GM21367 (cell line): Measurements from ENCODE around the gene ZDHHC11.
A peak's percentile ranks its signal among the peaks of the same experiment; 100 is the strongest.

Experiments
- ATAC-seq: cut with Tn5 transposase; IDR thresholded peaks from one replicate; pipeline ENCODE4 v1.9.1; 2021; ENCODE audit not compliant: unreplicated experiment

The ZDHHC11 gene, protein sequence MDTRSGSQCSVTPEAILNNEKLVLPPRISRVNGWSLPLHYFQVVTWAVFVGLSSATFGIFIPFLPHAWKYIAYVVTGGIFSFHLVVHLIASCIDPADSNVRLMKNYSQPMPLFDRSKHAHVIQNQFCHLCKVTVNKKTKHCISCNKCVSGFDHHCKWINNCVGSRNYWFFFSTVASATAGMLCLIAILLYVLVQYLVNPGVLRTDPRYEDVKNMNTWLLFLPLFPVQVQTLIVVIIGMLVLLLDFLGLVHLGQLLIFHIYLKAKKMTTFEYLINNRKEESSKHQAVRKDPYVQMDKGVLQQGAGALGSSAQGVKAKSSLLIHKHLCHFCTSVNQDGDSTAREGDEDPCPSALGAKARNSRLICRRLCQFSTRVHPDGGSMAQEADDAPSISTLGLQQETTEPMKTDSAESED

DNA sequence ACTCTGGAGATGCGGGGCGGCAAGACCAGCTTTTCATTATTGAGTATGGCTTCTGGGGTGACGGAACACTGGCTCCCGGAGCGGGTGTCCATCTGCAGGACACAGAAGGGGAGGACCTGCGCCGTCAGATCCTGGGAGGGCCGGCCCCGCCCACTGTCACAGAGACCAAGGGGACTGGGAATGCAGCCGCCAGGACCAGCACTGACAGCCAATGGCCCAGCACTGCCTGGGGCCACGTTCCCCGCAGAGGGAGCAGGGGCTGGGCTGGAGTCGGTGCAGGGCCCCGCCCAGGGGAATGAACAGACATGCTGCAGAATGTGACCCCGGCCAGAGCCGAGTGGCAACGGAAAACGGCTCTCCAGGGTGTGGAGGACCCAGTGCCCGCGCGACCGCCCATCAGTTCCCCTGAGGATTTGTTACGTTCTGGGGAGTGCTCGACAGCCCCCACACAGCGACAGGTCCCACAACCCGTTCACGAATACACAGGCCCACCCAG lies at the start of gene ZDHHC11:
TSS of gene ZDHHC11 (minus strand) at position 476 of the 496 bp plus-strand sequence. CDS start at position 92, 384 bp downstream.
- ATAC-seq = no peak

DNA sequence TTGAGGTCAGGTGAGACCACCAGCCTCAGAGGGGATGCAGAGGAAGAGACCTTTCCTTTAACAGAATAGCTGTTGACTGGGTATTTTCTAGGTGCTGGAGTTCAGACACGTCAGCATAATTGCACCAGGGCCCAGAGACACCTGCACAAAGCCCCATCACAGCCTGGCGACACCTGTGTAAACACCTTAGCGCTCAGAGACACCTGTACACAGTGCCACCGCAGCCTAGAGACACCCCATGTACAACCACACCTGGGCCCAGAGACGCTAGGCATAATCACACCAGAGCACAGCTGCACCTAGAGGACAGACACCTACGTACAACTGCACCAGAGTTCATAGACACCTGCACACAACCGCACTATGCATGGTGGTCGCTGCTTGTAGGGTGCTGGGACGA lies 42.9 kb upstream of the ZDHHC11 start:
- ATAC-seq = no peak

DNA sequence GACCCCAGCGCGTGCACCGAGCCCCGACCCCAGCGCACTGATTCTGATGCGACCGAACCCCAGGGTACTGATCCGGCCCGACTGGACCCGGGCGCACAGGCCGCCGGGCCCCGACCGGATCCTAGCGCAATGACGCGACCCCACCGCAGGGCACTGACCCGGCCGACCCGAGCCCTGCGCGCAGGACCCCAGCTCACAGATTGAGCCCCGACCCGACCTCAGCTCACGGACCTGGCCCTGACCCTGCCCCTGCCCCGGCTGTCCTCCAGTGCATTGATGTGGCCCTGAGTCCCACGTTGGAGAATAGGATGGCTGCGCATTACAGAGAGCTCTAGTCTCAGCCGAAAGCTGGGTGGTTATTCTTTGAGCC lies 42.3 kb upstream of the ZDHHC11 start:
- no peak for ATAC-seq

DNA sequence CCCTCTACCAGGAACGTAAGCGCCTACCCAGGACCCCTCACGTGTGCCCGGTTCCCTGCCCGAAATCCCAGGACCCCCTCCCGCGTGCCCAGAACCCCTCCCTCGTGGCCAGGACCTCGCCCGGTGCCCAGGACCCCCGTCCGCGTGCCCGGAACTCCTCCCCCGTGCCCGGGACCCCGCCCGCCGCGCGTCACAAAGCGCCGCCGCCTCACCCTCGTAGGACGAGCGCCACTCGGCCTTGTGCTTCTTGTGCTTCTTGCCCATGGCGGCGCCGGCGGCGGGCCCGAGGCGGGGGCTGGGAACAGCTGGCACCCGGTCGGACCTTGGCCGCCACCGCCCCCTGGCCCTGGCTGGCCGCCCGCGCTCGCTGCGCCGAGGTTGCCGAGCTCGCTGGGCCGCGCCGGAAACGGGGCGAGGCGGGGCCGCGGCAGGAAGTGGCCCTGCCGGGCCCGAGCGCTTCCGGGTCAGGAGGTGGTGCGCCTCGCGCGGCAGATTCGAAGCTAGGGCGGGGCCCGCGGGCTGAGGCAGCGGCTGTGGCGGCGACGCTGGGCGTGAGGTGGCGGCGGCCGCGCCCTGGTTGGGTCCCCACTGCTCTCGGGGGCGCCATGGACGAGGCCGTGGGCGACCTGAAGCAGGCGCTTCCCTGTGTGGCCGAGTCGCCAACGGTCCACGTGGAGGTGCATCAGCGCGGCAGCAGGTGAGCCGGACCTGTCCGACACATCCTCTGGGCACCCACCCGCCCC lies 41.8 kb upstream of the ZDHHC11 start, which contains the start of the genes BRD9 and TRIP13:
TSS of gene BRD9 (minus strand) at position 408 of the 743 bp plus-strand sequence. CDS start at position 264, 144 bp downstream.
TSS of gene TRIP13 (plus strand) at position 491 of the 743 bp plus-strand sequence. CDS start at position 606, 115 bp downstream.
- ATAC-seq = peak; percentile 95

DNA sequence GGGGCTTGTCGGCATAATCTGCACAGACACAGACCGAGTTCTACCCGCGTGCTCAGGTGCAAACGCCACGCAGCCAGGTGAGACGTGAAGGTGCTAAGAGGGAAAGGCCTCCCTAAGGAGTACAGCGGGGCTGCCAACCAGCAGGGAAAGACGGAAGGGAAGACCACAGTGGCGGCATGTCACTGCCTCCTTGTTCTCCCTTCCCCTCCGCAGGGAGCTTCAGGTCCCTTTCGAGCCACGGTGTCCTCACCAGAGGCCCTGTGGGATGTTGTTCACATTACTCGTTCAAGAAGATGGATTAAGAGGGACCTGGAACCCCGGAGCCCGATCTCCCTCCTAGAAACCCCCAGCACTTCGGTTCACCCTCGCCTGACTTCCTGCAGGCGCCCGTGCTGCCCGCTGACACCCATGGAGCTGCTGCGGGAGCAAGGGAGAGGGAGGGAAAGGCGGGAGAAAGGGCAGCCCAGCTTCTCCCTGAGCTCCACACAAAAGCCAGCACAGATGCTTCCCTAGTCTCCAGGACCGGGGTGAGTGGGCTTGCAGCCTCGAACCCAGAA lies 41.1 kb upstream of the ZDHHC11 start:
- no peak for ATAC-seq

DNA sequence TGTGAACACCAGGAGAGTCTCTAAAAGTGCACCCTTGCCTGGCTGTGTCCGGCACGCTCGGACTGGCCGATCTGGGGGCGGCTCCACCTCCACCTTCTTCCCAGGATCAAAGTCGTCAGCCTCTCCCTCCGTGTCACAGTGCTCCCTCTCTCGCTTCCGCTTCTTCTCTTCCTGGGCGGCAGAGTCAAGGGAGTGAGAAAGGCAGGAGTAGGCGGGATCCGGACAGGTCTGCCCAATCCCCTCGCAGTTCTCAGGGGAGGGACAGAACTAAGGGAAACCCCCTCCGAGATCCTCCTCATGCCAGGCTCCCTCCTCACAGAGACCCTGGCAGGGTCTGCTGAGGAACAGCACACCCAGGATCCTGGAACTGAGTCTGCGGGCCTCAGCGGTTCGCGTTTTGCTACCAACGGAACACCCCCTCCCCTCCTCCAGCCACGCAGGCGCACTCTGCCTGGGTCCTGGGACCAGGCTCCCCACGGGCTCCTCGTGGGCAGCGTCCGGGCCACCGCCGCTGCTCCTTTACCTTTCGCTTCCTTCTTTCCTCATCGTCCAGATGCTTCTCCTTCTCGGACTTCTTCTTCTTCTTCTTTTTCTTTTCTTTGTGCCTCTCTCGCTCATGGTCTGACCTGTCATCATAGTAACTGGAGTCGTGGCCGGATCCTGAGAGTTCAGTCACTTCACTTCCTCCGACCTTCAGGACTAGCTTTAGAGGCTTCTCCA lies 40.5 kb upstream of the ZDHHC11 start:
- ATAC-seq = no peak

DNA sequence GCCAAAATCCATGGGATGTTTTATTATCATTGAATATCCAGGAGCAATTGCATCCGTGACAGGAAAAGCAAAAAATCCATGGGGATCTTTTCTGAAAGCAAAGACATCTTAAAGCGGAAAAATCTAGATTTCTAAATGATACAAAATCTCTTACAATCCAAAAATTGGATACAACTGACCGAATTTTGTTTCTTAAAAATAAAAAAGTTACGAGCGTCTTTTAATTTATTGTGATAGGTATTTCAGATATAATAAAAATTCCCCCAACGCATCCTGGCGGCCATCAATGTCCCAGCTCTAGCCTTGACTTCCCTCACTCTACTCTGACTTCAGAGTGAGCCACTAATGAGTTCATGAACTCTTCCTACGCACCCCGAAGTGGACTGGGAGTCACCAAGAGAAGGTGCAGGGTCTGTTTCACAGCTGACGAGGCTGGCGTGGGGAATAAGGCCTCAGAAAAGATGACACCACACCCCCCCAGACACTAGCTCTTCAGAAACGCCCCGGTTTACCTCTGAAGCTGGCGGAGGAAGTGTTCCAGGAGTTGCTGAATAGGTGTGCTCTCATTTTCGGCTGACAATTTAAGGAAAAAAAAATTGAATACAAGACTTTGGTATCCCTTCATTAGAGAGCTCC lies 38.4 kb upstream of the ZDHHC11 start:
- no peak for ATAC-seq

DNA sequence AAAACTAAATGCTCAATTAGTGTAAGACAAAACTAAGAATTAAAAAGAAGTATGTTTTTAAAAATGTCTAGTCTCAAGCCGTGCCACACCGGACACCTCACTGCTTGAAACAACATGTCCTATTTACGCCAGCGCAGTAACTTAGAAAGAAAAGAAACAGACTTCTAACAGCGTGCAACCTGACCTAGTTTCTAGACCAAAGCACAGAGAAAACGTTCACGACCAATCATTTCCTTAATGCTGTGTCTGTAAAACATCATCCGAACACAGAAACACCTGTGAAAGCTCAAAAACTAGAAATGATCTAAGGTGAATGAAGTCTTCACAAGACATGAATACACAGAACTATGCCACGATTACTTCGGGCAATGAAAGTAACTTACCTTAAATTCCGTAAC lies 37.9 kb upstream of the ZDHHC11 start:
- ATAC-seq = no peak

DNA sequence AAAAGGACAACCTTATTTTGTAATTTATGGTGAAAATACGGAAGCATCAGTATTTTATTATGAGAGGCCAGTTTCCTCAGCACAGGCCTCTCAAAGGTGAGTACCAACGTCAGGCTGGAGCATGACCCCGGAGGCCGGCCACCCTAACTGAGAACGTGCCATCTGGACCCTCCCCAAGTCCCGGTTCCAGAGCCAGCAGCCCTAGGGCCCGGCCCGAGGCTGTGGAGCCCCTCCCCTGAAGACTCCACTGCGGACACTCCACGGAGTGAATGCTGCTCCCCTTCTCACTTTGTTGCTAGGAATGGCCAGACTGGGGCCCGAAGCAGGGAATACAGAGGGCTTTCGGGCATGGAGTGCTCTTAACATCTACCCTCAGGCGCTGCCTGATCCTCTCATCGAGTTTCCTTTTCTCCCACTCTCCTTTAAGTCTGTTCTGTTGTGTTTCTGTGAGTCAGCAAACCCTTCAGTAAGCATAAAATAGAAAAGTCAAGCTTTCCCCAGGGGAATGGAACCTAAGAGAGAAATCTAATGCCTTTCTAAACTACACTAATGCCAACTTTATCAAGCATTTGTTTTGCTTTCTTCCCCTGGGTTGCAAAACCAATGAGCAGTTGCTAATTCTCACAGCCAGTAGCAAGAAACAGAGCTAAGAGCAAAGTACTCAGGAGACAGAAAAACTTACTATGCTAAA lies 37.3 kb upstream of the ZDHHC11 start:
- ATAC-seq = no peak

DNA sequence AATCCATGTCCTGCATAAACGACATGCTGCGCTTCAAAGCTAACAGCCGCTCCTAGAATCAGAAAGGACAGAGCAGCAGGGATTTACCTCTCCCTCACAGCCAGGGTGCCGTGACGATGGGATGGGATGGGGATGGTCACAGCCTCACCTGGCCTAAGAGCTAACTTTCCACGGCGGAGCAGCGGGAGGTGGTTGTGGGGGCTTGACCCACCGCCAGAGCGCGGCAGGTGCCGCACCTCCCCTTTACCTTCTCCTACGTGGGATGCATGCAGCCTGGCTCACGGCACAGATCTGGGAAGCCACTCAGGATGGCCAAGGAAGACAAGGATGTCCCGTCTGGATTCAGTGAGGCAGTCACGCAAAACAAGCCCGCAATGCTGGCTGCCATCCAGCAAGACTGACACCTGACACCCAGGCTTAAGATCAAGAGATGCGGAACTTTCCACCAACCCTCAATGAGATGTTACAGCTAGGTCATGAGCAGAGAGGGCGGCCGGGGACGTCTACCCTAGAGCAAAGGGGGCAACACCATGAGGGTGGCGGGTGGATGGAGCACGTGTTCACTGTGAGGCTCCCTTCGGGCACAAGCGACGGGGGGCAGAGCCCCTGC lies 36.0 kb upstream of the ZDHHC11 start:
- no peak for ATAC-seq

DNA sequence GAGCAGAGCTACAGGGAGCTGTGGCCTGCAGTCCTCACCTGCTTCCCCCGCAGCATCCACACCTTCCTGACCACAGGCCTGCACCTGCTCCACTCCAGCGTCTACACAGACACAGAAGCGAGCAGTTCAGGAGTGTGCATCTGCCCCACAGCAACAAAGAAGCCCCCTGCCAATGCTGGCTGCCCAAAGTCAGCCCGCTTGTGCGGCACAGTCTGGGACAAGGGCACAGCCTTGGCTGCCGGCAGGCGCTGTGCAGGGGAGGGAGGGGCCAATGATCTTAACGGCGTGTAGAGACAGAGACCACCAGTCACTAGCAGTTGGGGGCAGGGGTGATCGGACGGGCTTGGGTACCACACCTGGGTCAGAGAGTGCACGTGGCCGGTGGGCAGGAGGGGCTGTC lies 35.2 kb upstream of the ZDHHC11 start:
- ATAC-seq = no peak

DNA sequence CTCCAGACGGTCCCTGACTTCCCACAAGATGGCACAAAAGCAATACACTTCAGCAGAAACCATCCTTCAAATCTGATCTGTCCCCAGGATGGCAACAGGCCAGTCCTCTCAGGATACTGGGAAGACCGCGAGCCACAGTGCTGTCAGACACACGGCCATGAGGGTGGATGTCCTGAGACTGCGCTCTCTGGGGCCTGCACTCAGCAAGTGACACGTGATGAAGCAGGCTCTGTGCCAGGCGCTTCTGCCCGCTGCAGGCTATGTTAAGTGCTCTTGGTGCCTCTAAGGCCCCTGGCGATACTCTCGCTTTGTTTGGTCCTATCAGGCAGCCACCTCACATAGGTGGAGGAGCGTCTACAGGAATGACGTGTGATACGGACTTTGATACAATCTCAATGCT lies 34.7 kb upstream of the ZDHHC11 start:
- no peak for ATAC-seq

DNA sequence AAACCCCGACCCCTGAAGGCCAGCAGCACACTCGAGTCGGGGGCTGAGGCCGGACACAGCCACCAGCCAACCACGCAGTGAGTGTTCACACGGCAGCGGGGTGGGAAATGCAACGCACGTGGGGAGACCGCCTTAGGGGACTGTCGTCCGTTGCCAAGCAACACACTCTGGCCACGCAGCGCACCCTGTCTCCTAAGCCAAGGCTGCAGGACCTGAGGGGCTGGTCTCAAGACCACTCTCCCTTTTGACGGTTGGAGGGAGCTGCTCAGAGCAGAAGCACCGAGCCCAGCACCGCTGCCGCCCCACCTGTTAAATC lies 34.3 kb upstream of the ZDHHC11 start:
- no peak for ATAC-seq

DNA sequence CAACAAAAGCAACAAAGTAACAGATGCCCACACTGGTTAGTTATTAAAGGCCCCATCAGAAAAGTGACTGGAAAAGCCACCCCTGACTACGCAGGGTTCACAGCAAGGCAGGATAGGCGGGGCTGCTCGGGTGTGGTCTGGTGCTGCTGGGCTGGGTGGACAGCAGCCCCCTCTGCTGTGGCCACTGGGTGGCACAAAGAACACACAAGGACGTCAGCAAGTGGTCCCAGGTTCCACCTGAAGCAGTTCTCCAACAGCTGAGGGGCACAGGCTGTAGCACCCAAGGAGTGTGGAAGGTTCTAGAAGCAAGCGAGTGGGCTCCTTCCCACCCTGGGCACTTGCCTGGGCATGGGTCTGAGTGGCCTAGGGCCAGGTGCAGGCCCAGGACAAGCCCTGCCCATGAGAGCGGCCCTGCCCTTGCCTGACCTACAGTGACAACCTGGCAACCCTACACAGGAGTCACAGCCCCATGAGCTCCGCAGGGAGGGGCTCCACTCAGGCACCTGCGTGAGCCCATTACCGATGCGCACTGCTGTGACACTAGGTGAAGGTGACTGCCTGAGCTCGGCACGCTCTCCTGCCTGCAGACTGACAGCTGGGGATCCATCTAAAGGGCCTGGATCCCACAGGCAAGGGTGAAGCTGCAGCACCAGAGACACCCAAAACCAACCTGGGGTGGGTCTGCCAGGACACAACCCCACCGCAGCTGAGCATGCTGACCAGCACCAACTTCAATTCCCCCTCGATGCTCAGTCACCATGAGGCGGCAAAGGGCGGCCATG lies 33.8 kb upstream of the ZDHHC11 start:
- ATAC-seq = no peak

DNA sequence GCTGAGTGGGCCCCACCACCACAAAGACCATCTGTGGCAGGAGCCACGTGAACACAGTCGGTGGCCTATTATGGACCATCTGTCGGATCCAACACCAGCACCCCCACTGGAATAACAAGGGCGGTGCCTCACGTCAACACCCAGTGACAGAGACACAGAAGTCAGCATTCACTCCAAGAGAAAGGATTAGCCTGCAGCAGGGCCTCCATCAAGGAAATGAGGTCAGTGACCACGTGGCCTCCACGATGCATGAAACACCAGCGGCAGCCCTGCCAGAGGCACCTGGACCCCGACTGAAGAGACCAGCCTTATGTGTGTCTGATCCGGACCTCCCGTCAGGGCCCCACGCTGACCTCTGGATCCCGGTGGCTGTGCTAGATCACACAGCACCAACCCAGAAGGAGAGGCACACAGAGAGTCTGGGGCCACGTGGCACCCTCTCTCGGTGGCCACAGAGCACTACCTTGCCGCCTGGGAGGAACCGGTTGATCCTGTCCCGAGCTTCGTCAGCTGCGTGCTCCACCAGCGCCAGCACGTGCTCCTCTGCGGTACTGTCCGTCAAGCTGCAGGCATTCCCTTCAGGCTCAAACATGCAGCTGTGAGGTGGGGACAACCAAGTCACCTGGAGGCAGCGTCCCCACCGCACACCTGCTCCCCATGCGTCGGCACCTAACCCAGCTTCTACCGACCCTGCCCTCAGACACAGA lies 32.8 kb upstream of the ZDHHC11 start:
- ATAC-seq = no peak

DNA sequence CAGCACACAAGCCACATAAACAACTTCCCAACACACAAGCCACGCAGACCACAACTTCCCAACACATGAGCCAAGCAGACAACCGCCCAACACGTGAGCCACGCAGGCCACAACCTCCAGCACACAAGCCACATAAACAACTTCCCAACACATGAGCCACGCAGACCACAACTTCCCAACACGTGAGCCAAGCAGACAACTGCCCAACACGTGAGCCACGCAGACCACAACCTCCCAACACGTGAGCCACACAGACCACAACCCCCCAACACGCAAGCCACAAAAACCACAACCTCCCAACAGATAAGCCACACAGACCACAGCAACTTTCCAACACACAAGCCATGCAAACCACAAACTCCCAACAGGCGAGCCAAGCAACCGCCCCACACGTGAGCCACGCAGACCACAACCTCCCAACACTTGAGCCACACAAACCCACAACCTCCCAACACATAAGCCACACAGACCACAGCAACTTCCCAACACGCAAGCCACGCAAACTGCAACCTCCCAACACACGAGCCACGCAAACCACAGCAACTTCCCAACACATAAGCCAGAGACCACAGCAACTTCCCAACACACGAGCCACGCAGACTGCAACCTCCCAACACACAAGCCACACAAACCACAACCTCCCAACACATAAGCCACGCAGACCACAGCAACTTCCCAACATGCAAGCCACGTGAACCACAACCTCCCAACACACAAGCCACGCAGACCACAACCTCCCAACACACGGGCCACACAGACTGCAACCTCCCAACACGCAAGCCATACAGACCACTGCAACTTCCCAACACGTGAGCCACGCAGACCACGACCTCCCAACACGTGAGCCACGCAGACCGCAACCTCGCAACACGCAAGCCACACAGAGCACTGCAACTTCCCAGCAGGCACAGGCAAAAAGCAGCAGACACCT lies 31.7 kb upstream of the ZDHHC11 start:
- no peak for ATAC-seq

DNA sequence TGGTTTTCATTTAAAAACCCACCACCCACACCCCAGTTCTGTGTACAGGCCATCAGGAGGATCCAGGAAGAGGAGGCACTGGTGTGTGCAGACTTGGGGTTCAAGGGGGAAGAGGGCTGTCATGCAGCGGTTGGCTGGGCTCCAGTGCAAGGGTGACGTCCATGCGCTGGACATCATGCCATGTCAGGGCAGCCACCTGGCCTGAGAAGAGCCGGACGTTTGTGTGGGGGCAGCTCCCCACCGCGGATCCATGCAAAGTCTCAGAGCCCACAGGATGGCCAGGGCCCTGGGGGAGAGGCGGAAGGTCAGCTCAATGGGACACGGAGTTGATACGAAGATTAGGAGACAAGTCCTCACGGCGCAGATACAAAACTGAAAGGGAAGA lies 30.8 kb upstream of the ZDHHC11 start:
- no peak for ATAC-seq
